B cell (primary cell): Measurements from ENCODE around the gene FMNL1. TPM values are rescaled to one million over a fixed set of nuclear protein-coding genes. Genes with fewer than 3 reads are reported as not detected.

Source experiments
- ATAC-seq: fragments of 200-7000 bp; cut with Tn5 transposase; one replicate; pipeline ENCODE4 v1.10.0; 2021; ENCODE audit warnings: low read depth, mild to moderate bottlenecking, moderate number of reproducible peaks, moderate library complexity
- CTCF ChIA-PET: fragments of 350-600 bp; sonication (Branson Sonifier 250); formaldehyde crosslinking; loops from one replicate; lab custom pipeline; 2021; ENCODE audit warnings: antibody characterized with exemption, inconsistent platforms; lab: Charles Lee
- POLR2A ChIA-PET: fragments of 350-600 bp; sonication (Branson Sonifier 250); formaldehyde crosslinking; loops from one replicate; lab custom pipeline; 2021; ENCODE audit warnings: antibody characterized with exemption; lab: Charles Lee
- DNase-seq: peaks from one replicate; pipeline ENCODE4 v3.0.0; 2013
- H2AFZ ChIP-seq: 2 replicates; pipeline ENCODE4 v1.6.1; 2012; ENCODE audit warnings: mild to moderate bottlenecking, low read depth, low read length; ENCODE audit not compliant: insufficient read depth, poor library complexity, severe bottlenecking
- H3K27ac ChIP-seq, 2 donors: 1 replicate in 1 of 2; 2 replicates in 1 of 2; pipeline ENCODE4 v1.5.1; 2012 to 2013; ENCODE audit warnings: low read length in 2 of 2, mild to moderate bottlenecking in 2 of 2, moderate library complexity in 1 of 2
- H3K27me3 ChIP-seq, 4 experiments: fragments of 200-600 bp in 1 of 4; sonication (generic) in 1 of 4; replicated peaks in 1 of 4; 1 replicate in 2 of 4; 2 replicates in 2 of 4; pipeline versions ENCODE4 v1.6.1 to v1.7.0; 2013 to 2016; ENCODE audit warnings: low read length in 3 of 4, mild to moderate bottlenecking in 2 of 4, mixed read lengths in 1 of 4, moderate library complexity in 1 of 4; ENCODE audit not compliant: insufficient read depth in 4 of 4, control insufficient read depth in 3 of 4; ENCODE audit errors: control extremely low read depth in 1 of 4
- H3K36me3 ChIP-seq, 2 experiments: replicated peaks in 1 of 2; 1 replicate in 1 of 2; 2 replicates in 1 of 2; pipeline versions ENCODE4 v1.6.1 to v1.7.1; 2013; ENCODE audit warnings: low read length in 1 of 2; ENCODE audit not compliant: insufficient read depth in 2 of 2, control insufficient read depth in 1 of 2; ENCODE audit errors: control extremely low read depth in 1 of 2, extremely low read depth in 1 of 2
- H3K4me1 ChIP-seq, 2 donors: fragments of 200-600 bp in 1 of 2; sonication (generic) in 1 of 2; 1 replicate in 1 of 2; 2 replicates in 1 of 2; pipeline versions ENCODE4 v1.5.1 to v1.6.1; 2013 to 2017; ENCODE audit warnings: low read length in 2 of 2; ENCODE audit not compliant: control insufficient read depth in 2 of 2, insufficient read depth in 2 of 2
- H3K4me2 ChIP-seq: replicated peaks from 2 replicates; pipeline ENCODE3; 2012; ENCODE audit warnings: mild to moderate bottlenecking, low read depth, low read length; ENCODE audit not compliant: poor library complexity, severe bottlenecking
- H3K4me3 ChIP-seq, 5 experiments: fragments of 200-600 bp in 1 of 5; sonication (generic) in 1 of 5; 1 replicate in 3 of 5; 2 replicates in 2 of 5; pipeline versions ENCODE4 v1.5.1 to v1.7.0; 2011 to 2016; ENCODE audit warnings: low read length in 4 of 5, mild to moderate bottlenecking in 4 of 5, low read depth in 2 of 5, control low read depth in 1 of 5, moderate library complexity in 1 of 5; ENCODE audit not compliant: insufficient read depth in 1 of 5; ENCODE audit errors: control extremely low read depth in 1 of 5, extremely low read depth in 1 of 5
- H3K79me2 ChIP-seq: fragments of 200-600 bp; sonication (generic); one replicate; pipeline ENCODE4 v1.6.0; 2016; ENCODE audit warnings: low read length; ENCODE audit not compliant: control insufficient read depth, insufficient read depth
- H3K9ac ChIP-seq: fragments of 200-600 bp; sonication (generic); 2 replicates; pipeline ENCODE4 v1.6.1; 2017; ENCODE audit warnings: mild to moderate bottlenecking, low read length, moderate library complexity
- H3K9me3 ChIP-seq, 3 donors: one replicate each; pipeline versions ENCODE4 v1.6.1 to v1.7.1; 2013; ENCODE audit warnings: low read length in 2 of 3; ENCODE audit not compliant: control insufficient read depth in 2 of 3, insufficient read depth in 1 of 3; ENCODE audit errors: control extremely low read depth in 1 of 3
- H4K20me1 ChIP-seq: 2 replicates; pipeline ENCODE4 v1.6.0; 2012; ENCODE audit warnings: mild to moderate bottlenecking, low read length; ENCODE audit not compliant: insufficient read depth, control insufficient read depth, poor library complexity, severe bottlenecking
- H3K27ac Mint-ChIP-seq: one replicate; pipeline ENCODE4 v1.8.0; 2021; ENCODE audit warnings: mixed read lengths
- H3K27me3 Mint-ChIP-seq: one replicate; pipeline ENCODE4 v1.8.0; 2021; ENCODE audit warnings: mixed read lengths
- H3K4me1 Mint-ChIP-seq: one replicate; pipeline ENCODE4 v1.8.0; 2021; ENCODE audit warnings: mixed read lengths
- H3K4me3 Mint-ChIP-seq: one replicate; pipeline ENCODE4 v1.8.0; 2021; ENCODE audit warnings: mixed read lengths
- H3K9me3 Mint-ChIP-seq: one replicate; pipeline ENCODE4 v1.8.0; 2022; ENCODE audit warnings: mixed read lengths; ENCODE audit not compliant: insufficient read depth
- CTCF ChIP-seq: fragments of 200-600 bp; IDR thresholded peaks from one replicate; pipeline ENCODE4 v1.8.0; 2022; ENCODE audit warnings: antibody characterized with exemption, mild to moderate bottlenecking
- EZH2 ChIP-seq: IDR thresholded peaks from 2 replicates; pipeline ENCODE4 v1.6.1; 2012; ENCODE audit warnings: borderline replicate concordance, low read depth, mild to moderate bottlenecking, moderate library complexity, low read length; ENCODE audit not compliant: insufficient read depth, poor library complexity, severe bottlenecking
- WGBS: methylation state at CpG from one replicate; pipeline ENCODE4 v1.1.5; 2013; ENCODE audit warnings: missing lambda C conversion rate; ENCODE audit not compliant: insufficient coverage; 5-methylcytosine and 5-hydroxymethylcytosine counted together
- intact Hi-C: fragments of 100-400 bp; cut with micrococcal nuclease; formaldehyde crosslinking; loops from one replicate; pipeline ENCODE4 v1.10.0; 2022
- polyA plus RNA-seq: library from polyadenylated mRNA; depleted of rRNA; stranded (reverse); fragments of >200 nt; gene quantifications from 2 replicates; pipeline ENCODE4 v1.2.3, GENCODE V29; 2012
- total RNA-seq, 2 donors: library from RNA; stranded (reverse); fragments of 120-200 nt in 1 of 2; gene quantifications; 1 replicate in 1 of 2; 2 replicates in 1 of 2; pipeline versions ENCODE4 v1.2.3 to v1.2.4, GENCODE V29; 2013 to 2022

The FMNL1 gene
- total and polyA plus RNA-seq, 2 donors (not counting 1 experiment from before 2014, with no cell fraction given) = 386 to 663 TPM

- Histone ChIP-seq H3K9ac (no peak overlapping the region), H3K27me3 (no peaks in the 10 kb centered on the region), H3K4me2 (no peak overlapping the region), H3K4me3 (no peak overlapping the region), H3K9me3 (no peaks in the 10 kb centered on the region), H3K4me1 (peaks cover 4 to 5% of the 10 kb centered on the region in 2 donors), H3K27ac (no peak overlapping the region), H2AFZ (no peak overlapping the region), H3K79me2 (peaks cover 30% of the 10 kb centered on the region), H4K20me1 (peaks cover 59% of the 10 kb centered on the region), H3K36me3 (peaks cover 0 to 60% of the 10 kb centered on the region in 2 experiments)
- Mint-ChIP-seq H3K27ac (no peak overlapping the region), H3K9me3 (no peaks in the 10 kb centered on the region), H3K4me1 (peaks cover 6% of the 10 kb centered on the region), H3K4me3 (no peak overlapping the region), H3K27me3 (no peaks in the 10 kb centered on the region)
- ATAC-seq (no peak), DNase-seq (no peak)
- TF ChIP-seq CTCF (no peak), EZH2 (no peak)
- ChIA-PET POLR2A (no interaction called here), CTCF (interaction anchor here (1.5 to 17.0 kb wide), 5 partner anchors 26 to 115 kb away, joined by 4 to 520 read pairs (median 115); partner anchors contain the start of genes FMNL1 and MAP3K14)
- intact Hi-C loops = no loop called here
- 98% methylated on average over 5 of the region's 5 CpGs for WGBS
These were observed 52.3 kb downstream of the FMNL1 start for GRCh38 chr17:45274033-45274432.

DNA sequence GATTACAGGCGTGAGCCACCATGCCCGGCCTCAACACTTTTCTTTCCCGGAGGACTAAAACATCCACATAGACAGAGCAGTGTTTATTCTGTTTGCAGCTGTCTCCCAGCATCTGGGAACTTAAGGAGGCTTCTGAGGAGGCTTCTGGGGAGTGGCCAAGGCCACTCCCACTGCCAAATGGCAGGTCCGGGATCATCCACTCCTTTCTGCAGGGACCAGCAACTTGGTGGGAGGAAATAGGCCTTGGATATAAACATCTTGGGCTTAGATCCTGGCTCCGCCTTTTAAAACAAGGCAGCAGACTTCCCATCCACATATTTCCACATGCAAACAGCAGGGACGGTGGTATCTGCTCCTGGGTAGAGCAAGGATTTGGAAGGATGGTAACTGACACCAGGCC lies 54.3 kb downstream of the FMNL1 start:
- Histone ChIP-seq H3K27me3 (no peaks in the 10 kb centered on the region), H3K9me3 (no peaks in the 10 kb centered on the region), H2AFZ (no peak overlapping the region), H4K20me1 (peaks cover 49% of the 10 kb centered on the region), H3K9ac (no peak overlapping the region), H3K79me2 (peaks cover 25% of the 10 kb centered on the region), H3K4me3 (no peak overlapping the region), H3K27ac (no peak overlapping the region), H3K36me3 (peaks cover 0 to 44% of the 10 kb centered on the region in 2 experiments), H3K4me1 (peaks cover 4 to 5% of the 10 kb centered on the region in 2 donors), H3K4me2 (no peak overlapping the region)
- CTCF ChIA-PET = interaction anchor here (0.9 to 17.0 kb wide), 19 partner anchors 10 to 137 kb away, joined by 3 to 520 read pairs (median 17); partner anchors contain the start of genes FMNL1 and MAP3K14
- H3K27me3 Mint-ChIP-seq = no peaks in the 10 kb centered on the region
- peak overlapping the region; percentile 15 for H3K27ac Mint-ChIP-seq
- H3K9me3 Mint-ChIP-seq = no peaks in the 10 kb centered on the region
- H3K4me3 Mint-ChIP-seq = no peak overlapping the region
- POLR2A ChIA-PET = interaction anchor here (0.8 to 1.9 kb wide), 3 partner anchors 37 to 109 kb away, joined by 3 to 7 read pairs (median 6); partner anchors contain the start of gene FMNL1
- DNase-seq (no peak), ATAC-seq (no peak)
- TF ChIP-seq EZH2 = no peak
- TF ChIP-seq CTCF = no peak
- peaks cover 6% of the 10 kb centered on the region for H3K4me1 Mint-ChIP-seq
- intact Hi-C loops = loop anchor here (2.0 kb wide), 1 partner anchor 57 kb away; no protein-coding TSS in a partner anchor
- 100% methylated on average over 2 of the region's 6 CpGs for WGBS
